Measurements from ENCODE around the gene NOSIP. TPM values are rescaled to one million over a fixed set of nuclear protein-coding genes. Genes with fewer than 3 reads are reported as not detected.

Gene NOSIP
- total and polyA plus RNA-seq, 2 of the 4 experiments (the other 2 are of a cell fraction), result 118 to 138 TPM

DNA sequence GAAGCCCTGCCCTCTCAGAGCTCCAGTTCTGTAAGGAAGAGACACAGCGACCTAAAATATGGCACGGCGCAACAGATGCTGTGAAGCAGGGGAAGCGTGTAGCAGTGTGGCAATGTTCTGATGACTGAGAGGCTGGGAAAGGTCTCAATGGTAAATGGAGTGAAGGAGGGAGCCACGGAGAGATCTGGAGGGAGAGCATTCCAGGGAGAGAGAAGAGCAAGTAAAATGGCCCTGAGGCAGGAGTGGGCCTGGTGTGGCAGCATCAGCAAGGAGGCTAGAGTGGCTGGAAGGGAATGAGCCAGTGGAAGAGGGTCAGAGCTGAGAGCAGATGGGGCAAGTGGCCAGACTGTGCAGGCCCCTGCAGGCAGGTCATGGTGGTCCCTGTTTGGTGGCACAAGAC, 36.2 kb downstream of the NOSIP start:
- 89% methylated on average over 5 of the region's 5 CpGs; no CpG with 5 or more reads in 1 of the 2 experiments for WGBS, 2 experiments (ENCODE audit: extremely low coverage in 2 of 2, insufficient read length in 1 of 2)
- H3K9ac ChIP-seq (ENCODE audit: low read depth, low read length), result no peak overlapping the region
- intact Hi-C loops (cut with micrococcal nuclease), result no loop called here
- H2AK5ac ChIP-seq (ENCODE audit: low read depth, low read length), result no peak overlapping the region
- no peak overlapping the region for H3K56ac ChIP-seq (ENCODE audit: extremely low read depth, insufficient read depth, low read length)
- no peak overlapping the region for H2BK5ac ChIP-seq (ENCODE audit: low read depth, low read length, poor library complexity, severe bottlenecking)
- dilution Hi-C loops (cut with HindIII; ENCODE audit: low sequenced_read_pairs, unreplicated experiment), result no loop called here
- ATAC-seq (ENCODE audit: low read depth) (no peak), DNase-seq (no peak)
- no peaks in the 10 kb centered on the region; the same call in 1 of the 2 replicates for H3K4me1 ChIP-seq (ENCODE audit: control insufficient read depth, insufficient read depth, low read length)
- H3K23ac ChIP-seq (ENCODE audit: low read depth, low read length), result no peak overlapping the region
- no peak overlapping the region for H3K27ac ChIP-seq (ENCODE audit: insufficient read depth, low read length)
- H2BK120ac ChIP-seq (ENCODE audit: low read depth, low read length), result no peak overlapping the region
- H2AFZ ChIP-seq (replicated peaks; ENCODE audit: low read length, poor library complexity), result no peak overlapping the region
- H4K91ac ChIP-seq (ENCODE audit: insufficient read depth, low read depth, low read length), result no peak overlapping the region
- H3K14ac ChIP-seq (replicated peaks; ENCODE audit: low read depth, low read length), result no peak overlapping the region
- H3K36me3 ChIP-seq (ENCODE audit: control insufficient read depth, insufficient read depth, low read length), result peaks cover 5% of the 10 kb centered on the region
- in situ Hi-C loops (cut with MboI; ENCODE audit: low sequenced_read_pairs), result no loop called here
- H3K4ac ChIP-seq (ENCODE audit: low read depth, low read length), result no peak overlapping the region
- H3K27me3 ChIP-seq (ENCODE audit: control insufficient read depth, insufficient read depth, low read length), result no peaks in the 10 kb centered on the region
- no peak overlapping the region for H3K18ac ChIP-seq (ENCODE audit: low read depth, low read length)
- TF ChIP-seq RCOR1 (IDR thresholded peaks at IDR 0.05; ENCODE audit: insufficient replicate concordance, low read length) (no peak), CTCF (conservative IDR thresholded peaks at IDR 0.05; ENCODE audit: low read depth, low read length) (no peak), CEBPB (IDR thresholded peaks at IDR 0.05; ENCODE audit: low read depth, low read length) (no peak)
- no peak overlapping the region for H3K4me3 ChIP-seq (ENCODE audit: insufficient read depth, low read depth, low read length)
- H2BK20ac ChIP-seq (ENCODE audit: low read depth, low read length), result no peak overlapping the region
- H2AK9ac ChIP-seq (replicated peaks; ENCODE audit: low read depth, low read length, poor library complexity), result no peak overlapping the region
- H3K4me2 ChIP-seq (ENCODE audit: low read depth, low read length), result no peak overlapping the region
- no peak overlapping the region for H4K8ac ChIP-seq (ENCODE audit: low read depth in 2 of 2, low read length in 2 of 2)
- POLR2A ChIA-PET (ENCODE audit: unreplicated experiment), result no interaction called here
- no peaks in the 10 kb centered on the region for H3K9me1 ChIP-seq (ENCODE audit: insufficient read depth, low read length)
- no peaks in the 10 kb centered on the region for H4K20me1 ChIP-seq (ENCODE audit: insufficient read depth, low read length)
- H3K79me1 ChIP-seq (ENCODE audit: low read depth in 1 of 2, low read length in 2 of 2), result no peaks in the 10 kb centered on the region
- no TSS peak for BruUV-seq (replicated peaks)
- H4K5ac ChIP-seq (ENCODE audit: low read depth, low read length), result no peak overlapping the region
- no peak overlapping the region for H2BK15ac ChIP-seq (ENCODE audit: low read depth, low read length)
- no peaks in the 10 kb centered on the region for H3K9me3 ChIP-seq (ENCODE audit: control insufficient read depth, insufficient read depth, low read length)
- CTCF ChIA-PET, result no interaction called here

Data from IMR-90 (cell line).